Measurements from ENCODE around the gene MTAP. TPM values are rescaled to one million over a fixed set of nuclear protein-coding genes. Genes with fewer than 3 reads are reported as not detected.

The MTAP gene
- total RNA-seq, 5 donors from 2014 or later (not counting 1 experiment from before 2014, with no cell fraction given), result 32.0 to 41.9 (median 34.6) TPM

DNA sequence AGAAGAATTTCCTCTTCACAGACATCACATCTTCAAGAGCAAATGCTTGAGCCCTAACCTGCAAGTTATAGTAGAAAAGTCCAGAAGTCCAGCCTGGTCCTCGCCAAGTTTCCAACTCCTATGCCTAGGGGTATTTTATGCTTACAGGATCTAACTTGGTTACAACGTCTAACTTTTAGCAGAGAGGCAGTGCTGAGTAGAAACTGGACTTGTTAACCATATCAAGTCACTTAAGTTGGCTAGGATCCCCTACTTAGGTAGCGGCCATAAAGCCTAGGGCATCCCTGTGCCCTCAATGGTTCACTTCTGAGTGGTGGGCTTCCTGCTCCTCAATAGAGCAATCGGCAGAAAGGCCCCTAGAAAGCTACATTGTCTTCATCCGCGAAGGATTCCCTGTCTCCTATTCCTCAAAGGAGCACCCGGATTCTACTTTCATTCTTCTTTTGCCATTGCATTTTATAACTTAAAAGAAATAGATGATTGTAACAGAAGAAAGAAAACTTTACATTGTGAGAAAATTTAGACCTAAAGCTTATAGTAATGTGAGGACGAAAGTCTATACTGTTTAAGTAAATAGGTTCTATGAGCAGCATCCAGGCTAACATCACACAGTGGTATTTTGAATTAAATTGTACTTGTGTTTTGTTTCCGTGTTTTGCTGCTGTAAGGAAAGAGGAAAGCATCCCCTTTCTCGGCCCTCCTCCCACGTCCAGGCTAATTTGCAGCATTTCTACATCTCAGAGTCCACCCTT, 1.3 kb upstream of the MTAP start:
- Histone ChIP-seq H3K27ac (ENCODE audit: low read length) (no peak overlapping the region), H3K4me1 (ENCODE audit: control insufficient read depth in 1 of 2, extremely low read depth in 1 of 2, insufficient read depth in 2 of 2, low read length in 2 of 2) (peaks cover 11 to 22% of the 10 kb centered on the region in 2 experiments), H3K27me3 (replicated peaks in 1 of 2; ENCODE audit: control insufficient read depth in 2 of 2, extremely low read depth in 1 of 2, insufficient read depth in 2 of 2, low read length in 1 of 2) (peaks cover 0 to 6% of the 10 kb centered on the region in 2 experiments), H3K9me3 (no peaks in the 10 kb centered on the region), H3K36me3 (ENCODE audit: control insufficient read depth in 2 of 2, extremely low read depth in 1 of 2, insufficient read depth in 1 of 2, low read length in 1 of 2) (no peaks in the 10 kb centered on the region), H3K4me3 (ENCODE audit: control insufficient read depth in 1 of 2, extremely low read depth in 1 of 2, low read length in 1 of 2) (no peak overlapping the region)
- ChIA-PET CTCF (interaction anchor here in 1 of 2 donors (1.1 kb wide), 1 partner anchor 475 kb away, joined by 3 read pairs; no protein-coding TSS in a partner anchor), POLR2A (interaction anchor here in 1 of 2 donors (0.6 kb wide), 1 partner anchor 465 kb away, joined by 3 read pairs; no protein-coding TSS in a partner anchor)
- Mint-ChIP-seq H3K27ac (peak overlapping the region in 1 of 2 donors; percentile 5), H3K4me3 (peak overlapping the region; percentile 99 to 100 (median 99)), H3K27me3 (peaks cover 19 to 28% of the 10 kb centered on the region in 2 donors), H3K4me1 (peaks cover 35 to 44% (median 37%) of the 10 kb centered on the region in 3 donors), H3K9me3 (no peaks in the 10 kb centered on the region), H3K36me3 (peaks cover 3% of the 10 kb centered on the region)
- ATAC-seq (replicated peaks in 1 of 4) (no peak), DNase-seq (no peak)
- 100% methylated on average over 2 of the region's 11 CpGs for WGBS (ENCODE audit: insufficient coverage)

DNA sequence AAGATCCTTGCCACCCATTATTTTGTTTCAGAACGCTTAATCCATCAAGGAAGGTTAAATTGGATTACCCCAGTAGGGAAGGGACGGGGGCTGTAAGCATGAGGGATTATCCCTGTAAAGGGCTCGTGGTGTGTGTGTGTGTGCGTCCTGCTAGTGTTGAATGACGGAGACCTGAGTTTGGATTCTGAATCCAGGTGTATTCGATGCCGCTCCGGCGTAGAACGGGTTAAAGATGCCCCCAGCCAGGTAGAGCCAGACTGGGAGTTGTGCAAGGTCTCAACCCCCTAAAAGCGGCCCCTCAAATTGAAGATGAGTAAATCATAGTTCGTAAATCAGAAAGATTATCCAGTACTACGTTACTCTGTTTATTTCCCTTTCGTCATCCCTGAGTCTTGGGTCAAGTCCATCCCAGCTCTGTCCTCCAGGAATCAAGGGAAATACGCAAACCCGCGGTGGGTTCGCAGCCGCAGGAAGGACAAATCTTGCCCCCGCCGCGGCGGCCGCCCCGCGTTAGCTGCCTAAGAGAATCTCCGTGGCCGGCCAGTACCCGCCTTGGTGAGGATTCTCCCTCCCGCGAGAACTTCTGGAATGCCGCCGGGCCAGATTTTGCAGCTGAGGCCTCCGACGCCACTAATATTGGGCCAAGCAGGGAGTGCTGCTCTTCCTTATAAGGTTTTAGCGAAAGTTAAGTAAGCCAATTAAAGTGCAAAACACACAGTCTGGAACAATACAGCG, 586 bp upstream of the MTAP start:
- peak overlapping the region; percentile 44 for H3K27ac ChIP-seq (ENCODE audit: low read length)
- H3K4me1 Mint-ChIP-seq, result peaks cover 41 to 50% (median 42%) of the 10 kb centered on the region in 3 donors
- ChIA-PET CTCF (interaction anchor here (0.7 to 1.1 kb wide), 2 partner anchors 14 to 475 kb away, joined by 3 to 4 read pairs; no protein-coding TSS in a partner anchor), POLR2A (no interaction called here)
- DNase-seq, result peak in 2 of 35 experiments; percentile 8 to 15
- H3K36me3 Mint-ChIP-seq, result peaks cover 7% of the 10 kb centered on the region
- peaks cover 13 to 20% of the 10 kb centered on the region in 2 donors for H3K27me3 Mint-ChIP-seq
- H3K9me3 ChIP-seq, result no peaks in the 10 kb centered on the region
- H3K9me3 Mint-ChIP-seq, result no peaks in the 10 kb centered on the region
- peaks cover 11 to 22% of the 10 kb centered on the region in 2 experiments for H3K4me1 ChIP-seq (ENCODE audit: control insufficient read depth in 1 of 2, extremely low read depth in 1 of 2, insufficient read depth in 2 of 2, low read length in 2 of 2)
- peak overlapping the region; percentile 67 to 94 for H3K4me3 ChIP-seq (ENCODE audit: control insufficient read depth in 1 of 2, extremely low read depth in 1 of 2, low read length in 1 of 2)
- H3K27ac Mint-ChIP-seq, result peak overlapping the region; percentile 92 to 95
- 27% methylated on average over 13 of the region's 37 CpGs for WGBS (ENCODE audit: insufficient coverage)
- peaks cover 0 to 6% of the 10 kb centered on the region in 2 experiments for H3K27me3 ChIP-seq (replicated peaks in 1 of 2; ENCODE audit: control insufficient read depth in 2 of 2, extremely low read depth in 1 of 2, insufficient read depth in 2 of 2, low read length in 1 of 2)
- peaks cover 0 to 3% of the 10 kb centered on the region in 2 donors for H3K36me3 ChIP-seq (ENCODE audit: control insufficient read depth in 2 of 2, extremely low read depth in 1 of 2, insufficient read depth in 1 of 2, low read length in 1 of 2)
- peak; percentile 2 to 33 (median 14) for ATAC-seq (replicated peaks in 1 of 4)
- H3K4me3 Mint-ChIP-seq, result peak overlapping the region; percentile 99 to 100 (median 99)

DNA sequence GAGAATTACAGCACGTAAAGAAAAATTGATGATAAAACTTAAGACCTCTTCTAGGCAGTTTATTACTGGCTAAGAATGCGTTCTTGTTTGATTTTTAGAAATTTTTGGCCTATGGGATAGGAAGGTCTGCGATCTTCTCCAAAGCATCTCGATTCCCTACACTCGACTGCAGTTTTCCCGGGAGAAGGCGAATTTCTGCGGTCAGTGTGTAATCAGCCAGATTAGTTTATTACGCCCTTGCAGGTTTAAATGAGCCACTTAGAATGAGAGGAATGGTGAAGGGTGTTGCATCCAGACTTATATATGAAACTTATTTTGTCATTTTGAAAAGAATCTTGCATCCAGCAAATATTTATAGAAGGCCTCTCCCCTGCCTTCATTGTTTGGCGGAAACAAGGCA, 1.2 kb downstream of the MTAP start:
- ChIA-PET POLR2A (no interaction called here), CTCF (interaction anchor here (0.6 to 1.6 kb wide), 6 partner anchors 8 to 247 kb away, joined by 3 to 6 read pairs (median 3); partner anchors contain the start of gene CDKN2B (in 1 of the 2))
- Mint-ChIP-seq H3K27ac (peak overlapping the region; percentile 96 to 97), H3K36me3 (peaks cover 7% of the 10 kb centered on the region), H3K4me3 (peak overlapping the region; percentile 99 to 100 (median 99)), H3K27me3 (peaks cover 2 to 6% of the 10 kb centered on the region in 2 donors), H3K4me1 (peaks cover 46 to 50% (median 46%) of the 10 kb centered on the region in 3 donors), H3K9me3 (no peaks in the 10 kb centered on the region)
- Histone ChIP-seq H3K27me3 (replicated peaks in 1 of 2; ENCODE audit: control insufficient read depth in 2 of 2, extremely low read depth in 1 of 2, insufficient read depth in 2 of 2, low read length in 1 of 2) (peaks cover 0 to 6% of the 10 kb centered on the region in 2 experiments), H3K4me1 (ENCODE audit: control insufficient read depth in 1 of 2, extremely low read depth in 1 of 2, insufficient read depth in 2 of 2, low read length in 2 of 2) (peaks cover 11 to 22% of the 10 kb centered on the region in 2 experiments), H3K9me3 (no peaks in the 10 kb centered on the region), H3K4me3 (ENCODE audit: control insufficient read depth in 1 of 2, extremely low read depth in 1 of 2, low read length in 1 of 2) (peak overlapping the region; percentile 67 to 94), H3K36me3 (ENCODE audit: control insufficient read depth in 2 of 2, extremely low read depth in 1 of 2, insufficient read depth in 1 of 2, low read length in 1 of 2) (peaks cover 3% of the 10 kb centered on the region in 2 donors), H3K27ac (ENCODE audit: low read length) (peak overlapping the region; percentile 57)
- 60% methylated on average over 1 of the region's 10 CpGs for WGBS (ENCODE audit: insufficient coverage)
- DNase-seq (no peak), ATAC-seq (replicated peaks in 1 of 4) (no peak)

DNA sequence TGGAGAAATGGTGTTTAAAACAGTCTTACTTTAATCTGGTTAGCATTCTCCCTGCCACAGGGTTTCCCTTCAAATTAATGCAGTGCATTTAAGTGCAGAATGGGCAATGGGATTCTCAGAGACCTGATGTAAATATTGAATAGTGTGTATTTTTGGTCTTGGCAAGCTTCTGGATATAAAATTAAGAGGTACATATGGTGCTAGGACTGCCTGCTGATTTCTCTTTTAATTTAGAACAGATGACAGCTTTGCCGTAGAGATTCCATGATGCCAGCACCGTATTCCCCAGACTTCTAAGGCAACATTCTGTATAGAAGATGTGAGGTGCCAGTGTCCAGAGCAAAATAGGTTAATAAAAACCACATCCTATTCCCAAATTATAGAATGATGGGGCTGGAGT, 1.9 kb downstream of the MTAP start:
- POLR2A ChIA-PET, result no interaction called here
- CTCF ChIA-PET, result interaction anchor here in 1 of 2 donors (0.6 kb wide), 1 partner anchor 53 kb away, joined by 3 read pairs; no protein-coding TSS in a partner anchor
- peaks cover 2 to 6% of the 10 kb centered on the region in 2 donors for H3K27me3 Mint-ChIP-seq
- ATAC-seq (replicated peaks in 1 of 4) (no peak), DNase-seq (no peak)
- H3K27ac Mint-ChIP-seq, result peak overlapping the region; percentile 96 to 97
- H3K4me3 Mint-ChIP-seq, result peak overlapping the region; percentile 99 to 100 (median 99)
- Histone ChIP-seq H3K4me3 (ENCODE audit: control insufficient read depth in 1 of 2, extremely low read depth in 1 of 2, low read length in 1 of 2) (no peak overlapping the region), H3K27ac (ENCODE audit: low read length) (no peak overlapping the region), H3K4me1 (ENCODE audit: control insufficient read depth in 1 of 2, extremely low read depth in 1 of 2, insufficient read depth in 2 of 2, low read length in 2 of 2) (peaks cover 11 to 22% of the 10 kb centered on the region in 2 experiments), H3K36me3 (ENCODE audit: control insufficient read depth in 2 of 2, extremely low read depth in 1 of 2, insufficient read depth in 1 of 2, low read length in 1 of 2) (peaks cover 3 to 8% of the 10 kb centered on the region in 2 donors), H3K27me3 (replicated peaks in 1 of 2; ENCODE audit: control insufficient read depth in 2 of 2, extremely low read depth in 1 of 2, insufficient read depth in 2 of 2, low read length in 1 of 2) (peaks cover 0 to 6% of the 10 kb centered on the region in 2 experiments), H3K9me3 (no peaks in the 10 kb centered on the region)
- H3K36me3 Mint-ChIP-seq, result peaks cover 12% of the 10 kb centered on the region
- peaks cover 46 to 50% (median 46%) of the 10 kb centered on the region in 3 donors for H3K4me1 Mint-ChIP-seq
- no peaks in the 10 kb centered on the region for H3K9me3 Mint-ChIP-seq
- no CpG with 5 or more reads among the region's 2 CpGs for WGBS (ENCODE audit: insufficient coverage)

DNA sequence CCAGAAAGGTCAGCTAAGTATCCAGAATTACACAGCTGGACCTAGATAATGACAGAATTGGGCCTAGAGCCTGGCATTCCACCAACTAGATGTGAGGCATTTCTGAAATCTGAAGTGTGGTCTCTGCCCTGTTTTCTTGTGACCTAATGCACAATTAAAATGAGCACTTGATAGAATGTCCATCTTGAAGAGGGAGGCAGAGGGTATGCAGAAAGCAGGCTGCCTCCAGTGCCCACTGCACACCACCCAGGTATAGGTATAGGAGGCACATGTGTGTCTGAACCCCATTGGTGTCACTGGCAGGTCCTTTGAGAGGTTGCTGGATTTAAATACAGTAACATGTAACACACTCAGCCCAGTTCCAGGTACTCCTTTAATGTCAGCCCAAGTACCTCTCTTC, 2.4 kb downstream of the MTAP start:
- Histone ChIP-seq H3K4me1 (ENCODE audit: control insufficient read depth in 1 of 2, extremely low read depth in 1 of 2, insufficient read depth in 2 of 2, low read length in 2 of 2) (peaks cover 11 to 22% of the 10 kb centered on the region in 2 experiments), H3K9me3 (no peaks in the 10 kb centered on the region), H3K4me3 (ENCODE audit: control insufficient read depth in 1 of 2, extremely low read depth in 1 of 2, low read length in 1 of 2) (no peak overlapping the region), H3K36me3 (ENCODE audit: control insufficient read depth in 2 of 2, extremely low read depth in 1 of 2, insufficient read depth in 1 of 2, low read length in 1 of 2) (peaks cover 3 to 11% of the 10 kb centered on the region in 2 donors), H3K27me3 (replicated peaks in 1 of 2; ENCODE audit: control insufficient read depth in 2 of 2, extremely low read depth in 1 of 2, insufficient read depth in 2 of 2, low read length in 1 of 2) (peaks cover 0 to 6% of the 10 kb centered on the region in 2 experiments), H3K27ac (ENCODE audit: low read length) (no peak overlapping the region)
- no peak for ATAC-seq (replicated peaks in 1 of 4)
- no peak for DNase-seq
- Mint-ChIP-seq H3K36me3 (peaks cover 12% of the 10 kb centered on the region), H3K4me3 (no peak overlapping the region), H3K27me3 (peaks cover 2 to 6% of the 10 kb centered on the region in 2 donors), H3K4me1 (peaks cover 46 to 50% (median 46%) of the 10 kb centered on the region in 3 donors), H3K9me3 (no peaks in the 10 kb centered on the region), H3K27ac (peak overlapping the region; percentile 96 to 97)
- ChIA-PET CTCF (no interaction called here), POLR2A (no interaction called here)

DNA sequence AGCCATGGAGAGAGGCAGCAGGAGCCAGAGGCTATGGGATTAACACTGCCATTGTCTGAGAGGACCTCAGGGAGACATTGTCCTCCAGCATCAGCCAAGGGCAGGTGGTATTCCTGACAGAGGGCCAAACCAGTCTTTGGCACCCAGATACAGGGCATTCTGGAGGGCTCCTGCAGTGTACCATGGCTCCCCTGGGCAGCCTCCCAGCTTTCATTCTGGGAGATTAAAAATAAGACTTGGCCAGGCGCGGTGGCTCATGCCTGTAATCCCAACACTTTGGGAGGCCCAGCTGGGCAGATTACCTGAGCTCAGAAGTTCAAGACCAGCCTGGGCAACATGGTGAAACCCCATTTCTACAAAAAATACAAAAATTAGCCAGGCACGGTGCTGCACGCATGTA, 4.2 kb downstream of the MTAP start:
- Mint-ChIP-seq H3K4me3 (no peak overlapping the region), H3K9me3 (no peaks in the 10 kb centered on the region), H3K4me1 (peaks cover 42 to 49% (median 45%) of the 10 kb centered on the region in 3 donors), H3K27ac (peak overlapping the region; percentile 29 to 70), H3K27me3 (peaks cover 0 to 2% of the 10 kb centered on the region in 2 donors), H3K36me3 (peaks cover 19% of the 10 kb centered on the region)
- no peak overlapping the region for H3K27ac ChIP-seq (ENCODE audit: low read length)
- H3K36me3 ChIP-seq (ENCODE audit: control insufficient read depth in 2 of 2, extremely low read depth in 1 of 2, insufficient read depth in 1 of 2, low read length in 1 of 2), result peaks cover 9 to 19% of the 10 kb centered on the region in 2 donors
- CTCF ChIA-PET, result interaction anchor here (1.2 to 1.6 kb wide), 3 partner anchors 16 to 372 kb away, joined by 3 to 7 read pairs (median 4); partner anchors contain the start of gene CDKN2B (in 1 of the 2)
- WGBS (ENCODE audit: insufficient coverage), result 100% methylated on average over 2 of the region's 4 CpGs
- peaks cover 10 to 19% of the 10 kb centered on the region in 2 experiments for H3K4me1 ChIP-seq (ENCODE audit: control insufficient read depth in 1 of 2, extremely low read depth in 1 of 2, insufficient read depth in 2 of 2, low read length in 2 of 2)
- POLR2A ChIA-PET, result no interaction called here
- ATAC-seq (replicated peaks in 1 of 4), result no peak
- H3K9me3 ChIP-seq, result no peaks in the 10 kb centered on the region
- peaks cover 0 to 2% of the 10 kb centered on the region in 2 experiments for H3K27me3 ChIP-seq (replicated peaks in 1 of 2; ENCODE audit: control insufficient read depth in 2 of 2, extremely low read depth in 1 of 2, insufficient read depth in 2 of 2, low read length in 1 of 2)
- no peak for DNase-seq
- no peak overlapping the region for H3K4me3 ChIP-seq (ENCODE audit: control insufficient read depth in 1 of 2, extremely low read depth in 1 of 2, low read length in 1 of 2)

Measured in T-cell (primary cell).